Heart left ventricle (tissue), 16 donors: ENCODE results near the gene SLC4A1AP. TPM values are rescaled to one million over a fixed set of nuclear protein-coding genes. Genes with fewer than 3 reads are reported as not detected.
A peak's percentile ranks its signal among the peaks of the same experiment; 100 is the strongest.

Experiments
- ATAC-seq, 4 donors: fragments of 200-7000 bp; cut with Tn5 transposase; one replicate each; pipeline ENCODE4 v1.9.1; 2020 to 2022; ENCODE audit warnings: moderate library complexity in 4 of 4, mild to moderate bottlenecking in 3 of 4, moderate number of reproducible peaks in 1 of 4
- DNase-seq, 5 donors: peaks; one replicate each; pipeline ENCODE4 v3.0.0-alpha.2; 2020
- H3K27ac ChIP-seq, 12 donors: fragments of 200-600 bp; sonication (generic) in 4 of 12; one replicate each; pipeline versions ENCODE4 v1.5.0 to v1.8.0; 2016 to 2022; ENCODE audit warnings: mild to moderate bottlenecking in 2 of 12
- H3K27me3 ChIP-seq, 9 donors: fragments of 200-600 bp; sonication (generic) in 2 of 9; one replicate each; pipeline versions ENCODE4 v1.5.1 to v1.8.0; 2016 to 2022; ENCODE audit warnings: mild to moderate bottlenecking in 3 of 9
- H3K36me3 ChIP-seq, 9 donors: fragments of 200-600 bp; sonication (generic) in 2 of 9; one replicate each; pipeline versions ENCODE4 v1.5.0 to v1.8.0; 2018 to 2022; ENCODE audit warnings: mild to moderate bottlenecking in 2 of 9
- H3K4me1 ChIP-seq, 12 donors: fragments of 200-600 bp; sonication (generic) in 4 of 12; one replicate each; pipeline versions ENCODE4 v1.5.0 to v1.8.0; 2016 to 2022; ENCODE audit warnings: mild to moderate bottlenecking in 3 of 12
- H3K4me3 ChIP-seq, 12 donors: fragments of 200-600 bp; sonication (generic) in 4 of 12; one replicate each; pipeline versions ENCODE4 v1.5.0 to v1.8.0; 2017 to 2022; ENCODE audit warnings: mild to moderate bottlenecking in 9 of 12, moderate library complexity in 4 of 12
- H3K9me3 ChIP-seq, 12 donors: fragments of 200-600 bp; sonication (generic) in 4 of 12; one replicate each; pipeline versions ENCODE4 v1.5.0 to v1.8.0; 2016 to 2022; ENCODE audit warnings: mild to moderate bottlenecking in 1 of 12
- POLR2A ChIP-seq, 2 donors: fragments of 450-650 bp; IDR thresholded peaks; one replicate each; pipeline ENCODE4 v1.6.1; 2017; ENCODE audit warnings: antibody characterized with exemption in 2 of 2, mild to moderate bottlenecking in 2 of 2, moderate library complexity in 2 of 2
- WGBS, 4 donors: extraction: QIAGEN DNeasy Blood & Tissue Kit in 2 of 4; methylation state at CpG; one replicate each; pipeline versions ENCODE4 v1.1.5 to v1.1.7; 2013 to 2018; 5-methylcytosine and 5-hydroxymethylcytosine counted together
- intact Hi-C, 10 donors: fragments of 100-400 bp; cut with DNase I; formaldehyde crosslinking; loops; one replicate each; pipeline versions ENCODE4 v1.11.1 to v1.14.2; 2022
- polyA plus RNA-seq, 2 donors: library from polyadenylated mRNA; stranded (reverse); fragments of 200-250 nt; gene quantifications; one replicate each; pipeline ENCODE4 v1.2.3, GENCODE V29; 2013
- total RNA-seq, 9 donors: library from RNA; depleted of rRNA in 2 of 9; stranded (reverse); fragments of >200 nt in 2 of 9; fragmentation: NEBNext Ultra II Directional in 3 of 9; extraction: Animal tissue kit (Norgen Biotek cat#: 25700) in 3 of 9; gene quantifications; one replicate each; pipeline versions ENCODE4 v1.1.0 to v1.2.4, GENCODE V29; 2016 to 2023
- TF ChIP-seq, protein P1 (sequence below), 12 donors: fragments of 200-600 bp; sonication (generic) in 4 of 12; IDR thresholded peaks; one replicate each; pipeline versions ENCODE4 v1.5.0 to v1.8.0; 2018 to 2022; ENCODE audit warnings: antibody characterized with exemption in 12 of 12, mild to moderate bottlenecking in 5 of 12
- donor health status: ischemic (EF 13 %, LVEDD 7.1; RV severe dilation, severe dysfunction).
- donor health status: healthy with polysubstance abuse.
- donor health status: DM: no; HTN: yes; CAD: no.
- donor health status: DM: no; HTN: no; CAD: no.
- donor health status: ischemic (EF 25% LVEDD 6.9; RV normal size, moderate dysfunction).
- donor health status: ischemic (EF 25% LVEDD 5.7; RV mildly dilated, moderate dysfunction).
- donor health status: healthy.
- donor health status: DM: yes; HTN: yes; CAD: no.
- donor health status: ischemic (EF 35%, LVEDD 5.7; RV mildly dilated, moderate dysfunction).
- donor health status: nonischemic (EF 11% LVEDD 7.7; RV severe dilation, severe dysfunction).
- donor health status: DM: yes; HTN: yes; CAD: no.
- donor health status: PGD.
- donor health status: ischemic (EF 29% LVEDD 5.4; RV normal size, mild dysfunction).
- donor health status: nonischemic (EF 23%, LVEDD 6.1; RV moderate dilation, normal function).

The SLC4A1AP gene
- total and polyA plus RNA-seq, 11 donors: 14.9 to 27.8 (median 22.4) TPM

DNA sequence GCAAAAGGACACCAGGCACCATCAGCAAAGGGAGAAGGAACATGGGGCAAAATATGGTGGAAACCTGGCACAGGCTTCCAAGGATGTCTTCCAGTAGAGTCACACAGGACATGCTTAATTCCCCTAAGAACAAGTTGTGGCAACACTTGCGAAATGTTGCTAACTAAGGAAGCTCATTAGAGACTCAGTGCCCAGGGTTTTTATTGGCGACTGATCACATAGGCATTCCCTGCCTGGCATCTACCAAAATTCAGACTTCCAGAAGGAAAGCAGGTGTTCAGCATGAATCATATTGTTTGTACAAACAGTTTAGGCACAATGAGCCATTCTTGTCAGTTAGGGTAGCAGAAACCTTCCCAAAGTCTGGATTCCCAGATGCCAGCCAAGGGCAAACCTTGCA lies 25.7 kb downstream of the SLC4A1AP start:
- Histone ChIP-seq H3K9me3 (no peaks in the 10 kb centered on the region), H3K4me3 (no peak overlapping the region), H3K36me3 (peaks cover 3 to 98% (median 81%) of the 10 kb centered on the region in 9 donors), H3K27me3 (no peaks in the 10 kb centered on the region), H3K27ac (no peak overlapping the region), H3K4me1 (peaks cover 0 to 3% (median 0%) of the 10 kb centered on the region in 12 donors)
- intact Hi-C loops: no loop called here
- DNase-seq (no peak), ATAC-seq (no peak)
- TF ChIP-seq, protein P1, sequence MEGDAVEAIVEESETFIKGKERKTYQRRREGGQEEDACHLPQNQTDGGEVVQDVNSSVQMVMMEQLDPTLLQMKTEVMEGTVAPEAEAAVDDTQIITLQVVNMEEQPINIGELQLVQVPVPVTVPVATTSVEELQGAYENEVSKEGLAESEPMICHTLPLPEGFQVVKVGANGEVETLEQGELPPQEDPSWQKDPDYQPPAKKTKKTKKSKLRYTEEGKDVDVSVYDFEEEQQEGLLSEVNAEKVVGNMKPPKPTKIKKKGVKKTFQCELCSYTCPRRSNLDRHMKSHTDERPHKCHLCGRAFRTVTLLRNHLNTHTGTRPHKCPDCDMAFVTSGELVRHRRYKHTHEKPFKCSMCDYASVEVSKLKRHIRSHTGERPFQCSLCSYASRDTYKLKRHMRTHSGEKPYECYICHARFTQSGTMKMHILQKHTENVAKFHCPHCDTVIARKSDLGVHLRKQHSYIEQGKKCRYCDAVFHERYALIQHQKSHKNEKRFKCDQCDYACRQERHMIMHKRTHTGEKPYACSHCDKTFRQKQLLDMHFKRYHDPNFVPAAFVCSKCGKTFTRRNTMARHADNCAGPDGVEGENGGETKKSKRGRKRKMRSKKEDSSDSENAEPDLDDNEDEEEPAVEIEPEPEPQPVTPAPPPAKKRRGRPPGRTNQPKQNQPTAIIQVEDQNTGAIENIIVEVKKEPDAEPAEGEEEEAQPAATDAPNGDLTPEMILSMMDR (IDR thresholded peaks at IDR 0.05): no peak
- no peak for TF ChIP-seq POLR2A (IDR thresholded peaks at IDR 0.05)
- WGBS, 4 donors: 95 to 97% (median 96%) methylated on average over 2 of the region's 2 CpGs

DNA sequence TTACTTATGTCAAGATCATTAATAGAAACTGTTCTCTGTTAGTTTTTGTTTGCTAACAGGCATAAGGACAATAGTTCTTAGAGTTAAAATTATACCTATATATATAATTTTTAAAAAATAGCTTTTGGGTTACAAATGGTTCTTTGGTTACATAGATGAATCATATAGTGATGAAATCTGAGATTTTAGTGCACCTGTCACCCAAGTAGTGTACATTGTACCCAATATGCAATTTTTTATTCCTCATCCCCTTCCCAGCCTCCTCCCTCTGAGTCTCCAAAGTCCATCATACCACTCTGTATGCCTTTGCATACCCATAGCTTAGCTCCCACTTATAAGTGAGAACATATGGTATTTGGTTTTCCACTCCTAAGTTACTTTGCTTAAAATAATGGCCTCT lies 26.4 kb downstream of the SLC4A1AP start:
- H3K4me1 ChIP-seq: no peaks in the 10 kb centered on the region
- TF ChIP-seq POLR2A (IDR thresholded peaks at IDR 0.05): no peak
- TF ChIP-seq, protein P1 (IDR thresholded peaks at IDR 0.05): no peak
- ATAC-seq: no peak
- DNase-seq: no peak
- H3K27ac ChIP-seq: no peak overlapping the region
- H3K4me3 ChIP-seq: no peak overlapping the region
- no peaks in the 10 kb centered on the region for H3K27me3 ChIP-seq
- H3K36me3 ChIP-seq: peaks cover 3 to 98% (median 80%) of the 10 kb centered on the region in 9 donors
- intact Hi-C loops: no loop called here
- H3K9me3 ChIP-seq: no peaks in the 10 kb centered on the region

DNA sequence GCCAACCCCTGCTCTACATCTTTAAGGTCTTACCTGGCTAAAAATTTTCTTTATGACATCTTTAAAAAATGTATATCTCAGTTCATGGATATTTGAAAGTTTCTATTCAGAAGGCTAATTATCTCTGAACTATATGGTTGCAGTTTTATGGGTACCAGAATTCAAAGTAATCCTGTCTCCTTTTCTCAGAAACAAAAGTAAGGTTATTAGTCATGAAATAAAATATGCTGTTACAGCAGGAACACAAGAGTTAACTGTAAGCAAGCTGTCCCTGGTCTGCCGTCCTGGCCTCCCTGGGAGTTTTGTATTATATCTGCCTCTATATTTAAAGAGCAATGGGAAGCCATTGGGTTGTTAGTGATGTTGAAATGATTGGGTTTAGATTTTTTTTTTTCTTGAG lies 34.0 kb downstream of the SLC4A1AP start:
- 70 to 77% (median 72%) methylated on average over 1 of the region's 1 CpG for WGBS, 4 donors
- Histone ChIP-seq H3K4me3 (no peak overlapping the region), H3K4me1 (peaks cover 0 to 6% (median 0%) of the 10 kb centered on the region in 12 donors), H3K36me3 (peaks cover 0 to 61% (median 50%) of the 10 kb centered on the region in 9 donors), H3K9me3 (no peaks in the 10 kb centered on the region), H3K27me3 (no peaks in the 10 kb centered on the region), H3K27ac (no peak overlapping the region)
- intact Hi-C loops: no loop called here
- DNase-seq (no peak), ATAC-seq (no peak)
- TF ChIP-seq POLR2A (IDR thresholded peaks at IDR 0.05): no peak
- TF ChIP-seq, protein P1 (IDR thresholded peaks at IDR 0.05): no peak

DNA sequence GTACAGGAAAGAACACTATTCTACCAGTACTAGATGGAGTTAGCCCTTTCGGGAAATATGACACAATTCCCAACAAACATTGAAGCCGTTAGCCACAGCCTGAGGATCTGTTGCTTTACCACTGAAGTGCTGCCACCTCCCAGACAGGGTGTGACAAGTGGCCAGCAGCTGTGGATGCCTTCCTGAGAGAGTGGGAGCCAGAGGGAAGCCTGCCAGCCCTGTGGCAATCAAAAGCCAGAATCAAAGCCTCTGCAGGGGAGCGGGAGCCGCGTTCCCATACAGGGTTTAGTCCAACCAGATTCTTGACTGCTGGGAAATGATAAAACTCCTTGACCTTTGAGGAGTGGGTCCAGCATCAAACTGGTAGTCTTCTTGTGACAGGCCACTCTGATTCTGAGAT lies 38.0 kb downstream of the SLC4A1AP start:
- Histone ChIP-seq H3K9me3 (no peaks in the 10 kb centered on the region), H3K27ac (no peak overlapping the region), H3K36me3 (peaks cover 0 to 21% (median 11%) of the 10 kb centered on the region in 9 donors), H3K4me3 (no peak overlapping the region), H3K4me1 (peaks cover 0 to 33% (median 18%) of the 10 kb centered on the region in 12 donors), H3K27me3 (no peaks in the 10 kb centered on the region)
- peak in 3 of 5 donors; percentile 29 to 56 (median 38) for DNase-seq
- peak in 2 of 4 donors; percentile 4 to 35 for ATAC-seq
- 34 to 43% (median 36%) methylated on average over 5 of the region's 5 CpGs for WGBS, 4 donors
- intact Hi-C loops: loop anchor here in 9 of 10 donors (1.0 to 10.0 kb wide), 9 partner anchors 695 to 753 kb away; no protein-coding TSS in a partner anchor
- TF ChIP-seq POLR2A (IDR thresholded peaks at IDR 0.05): no peak
- TF ChIP-seq, protein P1 (IDR thresholded peaks at IDR 0.05): no peak
